Stimulated activated CD4-positive, alpha-beta T cell treated with anti-CD3 and anti-CD28 coated beads, Interleukin-15, amount 100 ng/mL, for 1 hour (primary cell): ENCODE measurements around the gene ADAMTS8.

Experiments
- DNase-seq, 2 donors: peaks; one replicate each; pipeline ENCODE4 v3.0.0-alpha.2; 2020; ENCODE audit warnings: low read depth in 1 of 2, low spot score in 1 of 2

ADAMTS8 gene

DNA sequence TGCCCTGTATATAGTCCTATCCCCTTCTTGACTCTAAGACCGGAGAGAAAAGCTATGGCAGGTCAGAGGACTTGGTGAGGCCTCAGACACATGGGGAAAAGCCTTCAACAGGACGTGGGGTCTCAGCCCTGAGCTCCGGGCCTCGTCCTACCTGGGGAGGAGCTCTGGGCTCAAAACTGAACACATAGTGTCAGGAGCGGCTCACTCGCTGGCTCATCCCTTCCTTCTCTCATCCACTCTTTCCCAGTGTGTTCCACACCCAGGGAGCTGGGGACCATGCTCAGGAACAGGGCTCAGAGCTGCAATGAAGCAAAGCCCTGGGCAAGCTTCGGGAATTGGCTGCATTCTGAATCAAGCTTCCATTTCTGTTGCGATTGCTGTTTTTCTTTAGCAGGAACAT is 34.5 kb upstream of the ADAMTS8 start:
- DNase-seq, result no peak

DNA sequence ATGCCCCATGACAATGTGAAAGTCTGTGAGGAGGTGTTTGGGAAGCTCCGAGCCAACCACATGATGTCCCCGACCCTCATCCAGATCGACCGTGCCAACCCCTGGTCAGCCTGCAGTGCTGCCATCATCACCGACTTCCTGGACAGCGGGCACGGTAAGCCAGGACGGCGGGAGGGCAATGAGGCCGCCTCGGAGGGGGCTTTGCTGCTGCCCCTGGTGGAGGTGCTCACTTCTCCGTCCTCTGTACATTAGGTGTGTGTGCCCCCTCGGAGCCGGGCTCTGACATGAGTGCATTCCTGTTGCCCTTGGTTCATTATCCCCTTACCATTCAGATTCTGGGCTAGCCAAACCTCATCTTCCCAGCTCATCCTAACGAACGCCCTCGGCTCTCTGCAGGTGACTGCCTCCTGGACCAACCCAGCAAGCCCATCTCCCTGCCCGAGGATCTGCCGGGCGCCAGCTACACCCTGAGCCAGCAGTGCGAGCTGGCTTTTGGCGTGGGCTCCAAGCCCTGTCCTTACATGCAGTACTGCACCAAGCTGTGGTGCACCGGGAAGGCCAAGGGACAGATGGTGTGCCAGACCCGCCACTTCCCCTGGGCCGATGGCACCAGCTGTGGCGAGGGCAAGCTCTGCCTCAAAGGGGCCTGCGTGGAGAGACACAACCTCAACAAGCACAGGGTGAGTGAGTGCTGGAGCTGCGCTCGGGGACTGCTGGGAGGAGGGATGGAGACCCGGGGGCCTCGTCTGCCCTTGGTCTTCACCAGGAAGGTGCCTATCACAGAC is 33.9 kb upstream of the ADAMTS8 start:
- no peak for DNase-seq

DNA sequence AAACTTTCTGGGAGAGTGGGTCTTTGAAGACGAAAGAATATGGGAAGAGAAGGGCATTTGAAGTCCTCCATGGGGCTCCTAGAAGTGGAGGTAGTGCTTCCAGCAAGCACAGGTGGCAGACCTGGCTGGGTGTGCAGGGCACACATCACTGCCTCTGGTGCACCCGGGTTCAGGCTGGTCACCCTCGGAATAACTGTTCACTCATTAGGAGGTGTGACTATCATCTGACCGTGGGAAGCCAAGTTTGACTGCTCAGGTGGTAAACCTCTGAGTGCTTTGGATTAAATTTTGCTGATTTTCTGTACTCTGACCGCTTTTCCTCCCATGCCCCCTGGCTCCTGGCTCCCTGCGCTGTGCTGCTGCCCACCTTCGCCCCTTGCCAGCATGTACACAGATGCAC is 31.1 kb upstream of the ADAMTS8 start:
- DNase-seq, result no peak

DNA sequence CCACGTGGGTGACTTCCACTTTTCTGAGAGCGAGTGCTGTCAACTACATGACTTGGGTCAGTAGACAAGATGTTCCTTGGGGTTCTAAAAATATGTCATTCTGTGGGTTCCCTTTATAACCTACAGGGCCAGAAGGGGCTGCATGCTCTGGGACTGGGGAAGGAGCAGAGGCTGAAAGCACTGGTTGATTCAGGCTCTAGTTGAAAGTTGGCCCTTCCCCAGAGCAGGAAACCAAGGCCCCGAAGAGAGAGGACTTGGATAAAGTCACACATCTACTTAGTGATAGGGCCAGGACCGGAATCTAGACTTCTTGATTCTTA is 30.0 kb upstream of the ADAMTS8 start:
- no peak for DNase-seq

DNA sequence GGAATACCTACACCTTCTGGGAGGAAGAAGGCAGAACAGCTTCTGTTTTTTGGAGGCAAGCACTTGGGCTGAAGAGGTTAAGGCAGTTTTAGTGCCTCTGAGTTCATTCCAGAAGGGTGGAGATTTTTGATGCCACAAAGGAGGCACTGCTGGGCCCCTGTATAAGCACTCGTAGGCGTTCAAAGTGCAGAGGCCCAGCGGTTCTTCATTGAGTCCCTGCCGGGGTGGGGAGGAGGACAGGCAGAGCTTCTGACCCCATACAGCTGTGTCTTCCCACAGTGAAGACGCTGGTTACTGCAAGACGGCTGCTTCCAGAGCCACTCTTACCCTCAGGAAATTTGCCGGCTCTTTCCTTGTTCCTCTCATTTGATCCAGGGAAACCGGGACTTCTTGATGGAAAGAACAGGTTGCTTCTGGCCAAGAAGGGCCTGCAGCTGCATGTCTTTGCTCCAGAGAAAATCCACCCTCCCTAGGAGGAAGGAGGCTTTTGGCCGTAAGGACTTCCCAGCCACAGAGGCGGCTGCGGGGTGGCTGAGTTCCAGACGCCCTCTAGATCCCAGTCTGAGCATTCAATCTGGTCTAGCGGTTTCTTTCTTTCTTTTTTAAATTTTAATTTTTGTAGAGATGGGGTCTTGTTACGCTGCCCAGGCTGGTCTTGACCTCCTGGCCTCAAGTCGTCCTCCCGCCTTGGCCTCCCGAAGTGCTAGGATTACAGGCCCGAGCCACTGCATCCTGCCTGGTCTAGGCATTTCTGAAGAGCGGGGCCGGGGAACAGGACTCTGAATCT is 29.4 kb upstream of the ADAMTS8 start:
- DNase-seq, result no peak

DNA sequence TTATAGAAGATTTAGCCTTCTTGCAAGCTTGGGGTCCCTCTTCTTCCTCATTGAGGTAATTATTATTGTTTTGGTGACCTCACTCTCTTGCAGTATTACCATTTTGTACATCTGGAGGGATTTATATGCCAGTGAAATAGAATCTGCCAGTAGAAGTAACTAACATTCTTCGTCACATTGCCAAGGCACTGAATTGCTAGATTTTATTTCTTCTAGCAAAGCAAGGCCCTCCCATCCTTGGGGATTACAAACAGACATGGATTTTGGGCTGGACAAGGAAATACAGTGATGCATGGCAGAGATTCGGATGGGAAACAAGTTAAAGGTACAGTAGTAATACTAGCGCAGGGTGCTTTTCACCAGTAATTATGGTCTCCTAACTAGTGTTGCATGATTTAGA is 27.9 kb upstream of the ADAMTS8 start:
- no peak for DNase-seq

DNA sequence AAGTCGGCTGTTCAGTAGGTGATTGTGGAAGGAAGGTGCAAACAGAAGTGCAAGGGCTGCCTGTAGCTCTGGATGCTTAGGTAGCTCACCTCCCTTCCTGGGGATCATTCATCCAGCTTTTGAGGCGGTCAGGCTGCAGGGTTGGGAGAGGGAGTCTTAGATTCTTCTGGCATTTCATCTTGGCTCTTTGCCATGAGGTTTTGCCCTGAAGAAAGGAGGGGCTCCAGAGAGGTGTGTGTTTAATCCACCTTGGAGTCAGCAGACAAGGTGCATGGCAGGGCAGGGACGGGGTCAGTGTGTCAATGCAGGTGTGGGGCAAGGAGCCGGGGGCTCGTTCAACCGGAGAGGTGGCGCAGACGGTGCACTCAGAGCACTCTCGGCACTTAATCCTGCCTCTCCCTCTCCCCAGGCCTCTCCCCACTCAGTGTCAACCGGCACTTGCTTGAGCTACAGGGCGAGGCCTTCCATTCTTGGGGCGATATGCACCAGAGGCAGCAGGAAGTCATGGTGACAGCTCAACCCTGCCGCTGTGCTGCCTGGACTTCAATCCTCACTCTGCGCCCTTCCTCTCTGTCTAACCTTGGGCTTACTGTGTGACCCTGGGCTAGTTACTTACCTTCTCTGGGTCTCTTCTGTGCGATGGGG is 27.2 kb upstream of the ADAMTS8 start:
- no peak for DNase-seq

DNA sequence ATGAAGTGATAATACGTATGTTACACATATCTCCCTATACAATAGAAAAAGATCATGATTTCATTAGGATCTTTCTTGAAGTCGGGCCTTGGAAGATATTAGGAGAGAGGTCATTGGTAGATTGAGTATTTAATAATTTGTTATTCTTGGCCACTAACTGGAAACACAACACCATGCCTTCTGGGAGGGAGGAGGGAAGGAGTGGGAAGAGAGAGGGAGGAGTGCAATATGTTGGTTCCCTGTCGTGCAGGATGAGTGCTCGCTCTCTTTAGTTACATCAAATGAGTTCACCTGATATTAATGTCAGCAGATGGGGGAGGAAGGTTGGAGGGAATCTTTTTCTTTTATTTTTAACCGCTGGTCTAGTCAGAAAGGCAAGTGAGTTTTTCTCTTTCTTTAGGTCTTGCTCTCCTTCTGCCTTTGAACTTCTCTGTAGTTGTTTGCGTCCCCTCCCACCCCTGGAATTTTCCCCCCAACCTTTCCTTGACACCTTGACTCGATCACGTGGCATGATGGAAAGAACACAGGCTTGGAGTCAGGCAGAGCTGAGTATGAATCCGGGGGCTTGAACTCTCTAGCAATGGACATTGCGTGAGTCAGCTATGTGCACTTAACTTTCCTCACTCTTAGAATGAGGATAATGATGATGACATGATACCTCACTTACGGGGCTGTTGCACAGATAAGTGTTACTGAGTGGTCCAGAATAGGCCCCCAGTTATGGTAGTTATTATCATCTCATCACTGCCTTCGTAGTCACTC is 26.3 kb upstream of the ADAMTS8 start:
- no peak for DNase-seq

DNA sequence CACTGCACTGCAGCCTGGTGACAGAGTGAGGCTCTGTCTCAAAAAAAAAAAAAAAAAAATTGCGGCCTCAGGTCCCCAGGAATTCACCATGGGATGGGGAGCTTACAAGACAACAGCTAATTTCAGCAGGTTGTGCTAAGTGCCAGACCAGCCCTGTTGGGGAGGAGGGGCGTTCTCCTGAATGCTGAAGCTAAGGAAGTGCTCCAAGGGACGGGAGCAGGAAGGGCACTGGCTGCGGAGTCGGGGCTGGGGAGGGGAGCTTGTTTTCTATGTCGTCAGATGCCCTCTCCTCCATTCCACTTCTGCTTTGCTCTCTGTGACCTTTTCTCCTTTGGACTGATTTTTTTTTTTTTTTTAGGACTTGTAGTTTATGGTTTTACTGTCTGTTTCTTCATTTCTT is 24.5 kb upstream of the ADAMTS8 start:
- DNase-seq, result no peak

DNA sequence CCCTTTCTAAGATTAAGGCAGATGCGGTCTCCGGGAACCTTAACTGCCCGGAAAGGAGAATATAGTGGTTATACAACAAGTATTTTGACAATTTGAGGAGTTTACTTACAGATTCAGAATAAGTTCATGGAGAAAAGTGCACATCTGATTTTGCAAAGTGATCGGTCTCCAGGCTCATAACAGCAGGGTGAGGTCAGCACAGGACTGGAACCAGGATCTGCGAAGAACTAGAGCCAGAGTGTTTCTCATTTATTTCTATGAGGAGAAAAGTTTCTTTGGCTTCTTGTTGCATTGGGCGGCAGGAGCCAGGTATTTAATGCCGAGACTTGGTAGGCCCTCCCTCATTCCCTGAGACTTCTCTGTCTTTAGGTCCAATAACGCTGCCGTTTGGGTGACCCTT is 23.8 kb upstream of the ADAMTS8 start:
- no peak for DNase-seq

DNA sequence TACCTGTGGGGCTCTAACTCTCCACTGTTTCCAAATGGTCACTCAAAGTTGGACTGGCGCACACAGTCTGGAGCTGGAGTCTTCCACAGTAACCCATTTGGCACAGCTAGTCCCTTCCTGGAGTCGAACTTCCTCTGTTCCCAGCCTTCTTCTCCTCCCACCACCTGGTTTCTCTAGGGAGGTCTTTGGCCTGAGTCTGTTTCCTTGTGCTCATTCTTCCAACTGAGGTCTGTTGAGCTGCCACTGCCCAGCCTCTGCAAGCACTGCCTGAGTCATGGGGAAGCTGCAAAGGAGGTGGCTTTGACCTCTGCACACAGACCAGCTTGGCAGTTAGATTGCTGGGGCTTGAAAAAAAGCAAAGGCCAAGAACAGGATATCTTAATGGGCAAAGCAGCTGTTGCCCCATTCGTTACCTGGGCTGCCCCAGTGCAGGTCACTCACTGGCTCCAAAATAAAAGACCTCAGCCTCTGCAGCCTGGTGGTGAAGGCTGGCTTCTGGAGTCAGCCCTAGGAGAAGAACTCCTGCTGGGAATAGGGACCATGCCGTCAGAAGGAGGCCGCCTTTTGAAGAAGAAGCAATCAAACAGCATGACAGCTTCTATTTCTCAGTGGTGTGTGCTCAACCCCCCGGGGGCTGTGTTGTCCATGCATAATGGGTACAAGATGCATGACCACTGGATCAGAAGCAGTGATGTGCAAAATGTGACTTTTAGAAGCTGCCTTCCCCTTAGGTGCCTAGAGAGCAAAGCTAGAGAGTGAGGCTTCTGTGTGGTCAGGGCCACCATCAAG is 23.0 kb upstream of the ADAMTS8 start:
- DNase-seq, result no peak

DNA sequence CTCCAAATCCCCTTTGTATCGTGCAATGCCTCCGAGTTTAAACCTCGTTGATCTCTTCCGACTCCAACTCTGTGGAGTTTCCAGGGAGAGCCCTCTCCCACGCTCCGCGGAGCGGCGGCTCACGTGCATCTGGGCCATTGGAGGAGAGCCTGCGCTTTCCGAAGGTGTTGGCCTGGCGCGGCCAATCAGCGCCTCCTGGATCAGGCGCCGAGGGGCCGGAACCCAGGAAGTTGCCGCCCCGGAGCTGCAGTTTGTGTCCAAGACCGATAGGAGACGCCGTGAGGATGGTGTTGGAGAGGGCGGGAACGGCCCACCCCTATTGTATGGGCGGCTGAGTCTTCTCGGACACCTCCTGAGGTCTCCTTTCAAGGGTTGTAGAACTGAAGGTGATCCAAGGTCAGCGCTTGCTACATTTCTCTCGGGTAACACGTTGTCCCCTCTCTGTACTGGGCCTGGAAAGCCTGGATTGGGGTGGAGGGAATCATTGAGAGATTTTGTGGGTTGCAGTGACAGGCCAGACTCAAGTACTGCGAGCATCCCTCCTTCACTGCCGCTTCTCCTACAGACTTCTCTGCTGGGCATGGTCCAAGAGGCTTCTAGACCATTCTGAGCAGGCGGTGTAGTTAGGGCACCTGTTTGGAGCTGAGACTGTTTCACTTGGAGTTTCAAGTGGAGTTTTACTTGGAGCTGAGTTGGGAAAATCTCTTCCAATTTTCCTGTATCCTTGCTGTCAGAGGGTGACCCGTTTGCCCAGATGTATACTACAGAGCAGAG is 21.8 kb upstream of the ADAMTS8 start:
- no peak for DNase-seq

DNA sequence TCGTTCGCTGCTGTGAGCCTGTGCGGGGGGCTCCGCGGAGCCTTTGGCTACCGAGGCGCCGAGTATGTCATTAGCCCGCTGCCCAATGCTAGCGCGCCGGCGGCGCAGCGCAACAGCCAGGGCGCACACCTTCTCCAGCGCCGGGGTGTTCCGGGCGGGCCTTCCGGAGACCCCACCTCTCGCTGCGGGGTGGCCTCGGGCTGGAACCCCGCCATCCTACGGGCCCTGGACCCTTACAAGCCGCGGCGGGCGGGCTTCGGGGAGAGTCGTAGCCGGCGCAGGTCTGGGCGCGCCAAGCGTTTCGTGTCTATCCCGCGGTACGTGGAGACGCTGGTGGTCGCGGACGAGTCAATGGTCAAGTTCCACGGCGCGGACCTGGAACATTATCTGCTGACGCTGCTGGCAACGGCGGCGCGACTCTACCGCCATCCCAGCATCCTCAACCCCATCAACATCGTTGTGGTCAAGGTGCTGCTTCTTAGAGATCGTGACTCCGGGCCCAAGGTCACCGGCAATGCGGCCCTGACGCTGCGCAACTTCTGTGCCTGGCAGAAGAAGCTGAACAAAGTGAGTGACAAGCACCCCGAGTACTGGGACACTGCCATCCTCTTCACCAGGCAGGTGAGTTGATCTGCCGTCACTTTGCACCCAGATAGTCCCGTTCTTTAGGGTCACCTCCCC is 21.0 kb upstream of the ADAMTS8 start:
- DNase-seq, result no peak

DNA sequence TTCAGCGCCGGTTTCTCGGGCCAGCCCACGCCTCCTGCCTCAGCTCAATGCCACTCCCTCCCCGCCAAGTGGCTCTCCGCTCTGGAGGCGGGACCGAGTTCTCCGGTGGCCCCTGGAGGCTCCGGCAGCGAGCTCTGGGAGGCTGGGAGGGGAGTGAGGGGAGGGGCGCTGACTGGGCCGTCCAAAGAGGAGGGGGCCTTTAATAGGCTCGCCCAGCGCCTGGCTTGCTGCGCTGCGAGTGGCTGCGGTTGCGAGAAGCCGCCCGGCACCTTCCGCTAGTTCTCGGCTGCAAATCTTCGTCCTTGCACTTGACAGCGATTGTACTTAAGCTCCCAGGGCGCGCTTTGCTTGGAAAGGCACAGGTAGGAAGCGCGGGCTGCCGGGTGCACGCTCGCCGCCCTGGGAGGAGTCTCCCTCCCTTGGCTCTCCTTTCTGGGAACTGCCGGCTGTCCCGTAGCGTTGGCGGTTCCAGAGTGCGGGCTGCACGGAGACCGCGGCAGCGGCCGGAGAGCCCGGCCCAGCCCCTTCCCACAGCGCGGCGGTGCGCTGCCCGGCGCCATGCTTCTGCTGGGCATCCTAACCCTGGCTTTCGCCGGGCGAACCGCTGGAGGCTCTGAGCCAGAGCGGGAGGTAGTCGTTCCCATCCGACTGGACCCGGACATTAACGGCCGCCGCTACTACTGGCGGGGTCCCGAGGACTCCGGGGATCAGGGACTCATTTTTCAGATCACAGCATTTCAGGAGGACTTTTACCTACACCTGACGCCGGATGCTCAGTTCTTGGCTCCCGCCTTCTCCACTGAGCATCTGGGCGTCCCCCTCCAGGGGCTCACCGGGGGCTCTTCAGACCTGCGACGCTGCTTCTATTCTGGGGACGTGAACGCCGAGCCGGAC is 20.3 kb upstream of the ADAMTS8 start, which contains the start of gene ADAMTS15:
TSS of gene ADAMTS15 (plus strand) at position 230 of the 894 bp plus-strand sequence. CDS start at position 559, 329 bp downstream.
- no peak for DNase-seq

DNA sequence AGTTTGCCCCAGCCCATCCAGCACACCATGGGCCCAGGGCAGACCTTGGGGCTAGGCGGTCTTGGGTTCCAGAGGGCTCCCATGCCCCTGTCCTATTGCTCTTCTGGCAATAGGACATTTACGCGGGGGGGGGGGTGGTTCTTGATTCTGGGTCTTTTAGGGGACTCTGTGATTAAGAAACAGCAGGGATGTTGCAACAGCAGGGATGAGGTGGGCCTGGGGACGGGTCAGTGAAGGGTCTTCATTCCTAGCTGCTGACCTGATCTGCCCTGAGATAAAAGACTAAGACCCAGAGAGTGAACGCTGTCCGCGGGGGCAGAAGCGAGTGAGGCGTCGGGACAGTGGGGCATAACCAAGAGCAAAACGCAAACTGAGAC is 19.6 kb upstream of the ADAMTS8 start:
- DNase-seq, result no peak

DNA sequence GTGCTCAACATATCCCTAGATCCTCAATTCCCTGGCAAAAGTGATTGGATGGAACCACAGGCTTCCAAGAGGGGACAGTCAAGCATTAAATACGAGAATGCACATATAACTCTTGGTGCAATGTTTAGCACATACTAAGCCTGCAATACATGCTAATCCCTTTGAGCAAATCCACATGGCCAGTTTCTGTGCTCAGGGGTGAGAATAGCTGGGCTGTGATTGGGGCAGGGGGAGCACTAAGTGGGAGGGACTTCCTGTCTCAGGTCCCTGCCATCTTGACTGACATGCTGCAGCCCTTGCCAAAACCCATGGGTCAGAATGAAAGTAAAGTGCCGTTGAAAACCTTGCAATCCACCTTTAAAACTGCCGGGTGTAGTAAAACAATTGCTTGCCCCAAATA is 17.4 kb upstream of the ADAMTS8 start:
- no peak for DNase-seq

DNA sequence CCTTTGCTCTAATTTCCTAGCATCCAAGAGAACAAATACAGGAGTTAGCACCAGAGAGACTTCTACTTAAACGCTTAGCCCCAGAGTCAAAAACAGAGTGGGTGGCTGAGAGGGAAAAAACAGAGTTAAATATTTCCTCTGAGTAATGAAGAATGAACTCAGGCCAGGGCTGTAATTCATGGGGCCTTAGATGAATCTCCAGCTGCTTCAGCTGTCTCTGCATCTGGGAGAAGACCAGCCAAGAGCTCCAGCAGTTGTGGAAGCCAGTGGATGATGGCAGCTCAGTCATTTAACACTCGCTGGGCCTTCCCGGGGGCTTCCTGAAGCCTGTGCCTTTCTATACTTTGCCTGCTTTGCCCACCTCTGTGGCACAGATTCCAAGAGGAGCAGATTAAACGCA is 14.3 kb upstream of the ADAMTS8 start:
- DNase-seq, result no peak

DNA sequence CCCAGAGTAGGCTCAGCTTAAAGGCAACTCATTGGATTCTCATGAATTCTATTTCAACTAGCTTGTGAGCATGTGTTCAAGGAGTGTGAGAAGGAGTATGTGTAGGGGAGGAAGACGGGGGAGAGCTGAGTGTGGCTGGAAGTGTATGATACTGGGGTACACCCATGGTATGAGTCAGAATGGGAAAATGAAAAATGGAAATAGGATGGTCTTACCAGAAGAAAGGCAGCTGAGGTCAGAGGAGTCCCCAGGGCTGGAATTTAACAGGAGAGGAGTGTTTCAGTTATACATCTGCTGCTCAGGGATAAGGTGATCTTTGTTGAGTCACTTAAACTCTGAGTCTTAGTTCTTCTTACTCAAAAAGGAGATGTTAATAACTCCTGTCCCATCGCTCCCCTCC is 13.3 kb upstream of the ADAMTS8 start:
- no peak for DNase-seq
